ENCODE measurements around the gene STPG1.
"Not testable (repeated sequence)": the region's sequence is repeated elsewhere in the genome, so short reads cannot be mapped to it uniquely, and the experiment has no call there.

The STPG1 gene

GRCh38 chr1:24413350-24414163 is at the start of gene STPG1:
Gene STPG1 (minus strand): TSS chr1:24413782. CDS start chr1:24401388, 12,394 bp downstream.
- TF ChIP-seq CTCF (IDR thresholded peaks at IDR 0.05; ENCODE audit: low read depth, low read length): no peak
- DNase-seq (ENCODE audit: extremely low read depth, low read depth): peak; percentile 54

- not testable (repeated sequence) for DNase-seq (ENCODE audit: extremely low read depth, low read depth)
Observed at GRCh38 chr1:24462128-24462527, 48.5 kb upstream of the STPG1 start.

- TF ChIP-seq CTCF (IDR thresholded peaks at IDR 0.05; ENCODE audit: low read depth, low read length): no peak
- DNase-seq (ENCODE audit: extremely low read depth, low read depth): no peak
Observed at GRCh38 chr1:24459551-24460266, 46.1 kb upstream of the STPG1 start.

GRCh38 chr1:24457866-24458265 is 44.3 kb upstream of the STPG1 start:
- TF ChIP-seq CTCF (IDR thresholded peaks at IDR 0.05; ENCODE audit: low read depth, low read length): no peak

GRCh38 chr1:24455272-24455671 is 41.7 kb upstream of the STPG1 start:
- DNase-seq (ENCODE audit: extremely low read depth, low read depth): no peak
- no peak for TF ChIP-seq CTCF (IDR thresholded peaks at IDR 0.05; ENCODE audit: low read depth, low read length)

More at GRCh38 chr1:24457866-24458265, 44.3 kb upstream of the STPG1 start:
- DNase-seq (ENCODE audit: extremely low read depth, low read depth): no peak

GRCh38 chr1:24454673-24455072 is 41.1 kb upstream of the STPG1 start:
- no peak for DNase-seq (ENCODE audit: extremely low read depth, low read depth)
- no peak for TF ChIP-seq CTCF (IDR thresholded peaks at IDR 0.05; ENCODE audit: low read depth, low read length)

GRCh38 chr1:24452922-24453485 is 39.4 kb upstream of the STPG1 start:
- TF ChIP-seq CTCF (IDR thresholded peaks at IDR 0.05; ENCODE audit: low read depth, low read length): no peak
- DNase-seq (ENCODE audit: extremely low read depth, low read depth): no peak
